Measurements from ENCODE around the gene OSBPL2.

GRCh38 chr20:62275219-62275618 is 36.9 kb downstream of the OSBPL2 start:
- TF ChIP-seq ZNF274 (IDR thresholded peaks at IDR 0.05; ENCODE audit: low read depth, low read length) (no peak), CTCF (IDR thresholded peaks at IDR 0.05 in 2 of 3, conservative IDR thresholded peaks at IDR 0.05 in 1 of 3; ENCODE audit: borderline replicate concordance in 1 of 3, insufficient read depth in 1 of 3, low read depth in 2 of 3, low read length in 2 of 3) (no peak), EZH2phosphoT487 (IDR thresholded peaks at IDR 0.05; ENCODE audit: borderline replicate concordance) (no peak), RAD21 (IDR thresholded peaks at IDR 0.05; ENCODE audit: low read depth) (no peak), EZH2 (IDR thresholded peaks at IDR 0.05) (no peak), POLR2A (IDR thresholded peaks at IDR 0.05; ENCODE audit: borderline replicate concordance, extremely low read depth, insufficient read depth, insufficient read length) (no peak), SIN3A (IDR thresholded peaks at IDR 0.05; ENCODE audit: low read depth) (no peak), POLR2AphosphoS5 (IDR thresholded peaks at IDR 0.05; ENCODE audit: low read depth, low read length) (no peak), YY1 (IDR thresholded peaks at IDR 0.05; ENCODE audit: extremely low read depth, insufficient replicate concordance, low read depth, low read length) (no peak)

Measured in HCT116 (cell line).